K562 (cell line): ENCODE data around the gene PMIS2. TPM values are rescaled to one million over a fixed set of nuclear protein-coding genes. Genes with fewer than 3 reads are reported as not detected.
A peak's percentile ranks its signal among the peaks of the same experiment; 100 is the strongest.
"Not testable (repeated sequence)": the region's sequence is repeated elsewhere in the genome, so short reads cannot be mapped to it uniquely, and the experiment has no call there.

Experiments
- ATAC-seq: fragments of 200-7000 bp; cut with Tn5 transposase; 3 replicates; pipeline ENCODE4 v1.9.1; 2020; ENCODE audit warnings: moderate library complexity
- BruUV-seq: library from RNA; stranded (reverse); fragments of 400-500 nt; replicated peaks from 2 replicates; lab custom pipeline; 2021; lab: Mats Ljungman, UMichigan
- CTCF ChIA-PET: fragments of 300-600 bp; formaldehyde crosslinking; extraction: SDS; loops from one replicate; lab custom pipeline; 2021; ENCODE audit warnings: low intra/inter-chr PET ratio; lab: Yijun Ruan, JAX
- POLR2A ChIA-PET: fragments of 300-600, 350-650 bp; sonication (Branson Sonifier 250); formaldehyde crosslinking; extraction: SDS; loops from one replicate; lab custom pipeline; 2021; ENCODE audit warnings: antibody characterized with exemption, inconsistent platforms; lab: Yijun Ruan, JAX
- DNase-seq, 4 experiments: peaks; one replicate each; pipeline versions ENCODE4 v3.0.0 to v3.0.0-alpha.2; 2011 to 2018; ENCODE audit warnings: low spot score in 3 of 4, mixed read lengths in 3 of 4; ENCODE audit errors: extremely low read depth in 1 of 4
- FAIRE-seq: peaks from 2 replicates; lab custom pipeline; 2011; peaks lifted over from hg19 to GRCh38; lab: Jason Lieb, UNC
- H2AFZ ChIP-seq: 2 replicates; pipeline ENCODE4 v1.6.0; 2011; ENCODE audit warnings: low read depth, low read length, control low read depth, inconsistent platforms
- H3K27ac ChIP-seq: fragments of 200-600 bp; 3 replicates; pipeline ENCODE4 v1.8.0; 2011; ENCODE audit warnings: low read depth, mild to moderate bottlenecking, control low read depth, inconsistent platforms, low read length, moderate library complexity, mixed read lengths; ENCODE audit errors: extremely low read depth
- H3K27me3 ChIP-seq, 2 experiments: fragments of 300-600 bp in 1 of 2; 2 replicates in 1 of 2; 3 replicates in 1 of 2; pipeline versions ENCODE4 v1.6.0 to v1.8.0; 2011; ENCODE audit warnings: inconsistent platforms in 2 of 2, low read length in 2 of 2, mild to moderate bottlenecking in 1 of 2, mixed read lengths in 1 of 2, moderate library complexity in 1 of 2; ENCODE audit not compliant: control insufficient read depth in 2 of 2, insufficient read depth in 2 of 2
- H3K36me3 ChIP-seq: fragments of 300-600 bp; 3 replicates; pipeline ENCODE4 v1.8.0; 2011; ENCODE audit warnings: mild to moderate bottlenecking, low read length, inconsistent platforms; ENCODE audit not compliant: control insufficient read depth, insufficient read depth
- H3K4me1 ChIP-seq, 2 experiments: fragments of 200-600 bp in 1 of 2; replicated peaks in 1 of 2; 2 replicates in 1 of 2; 3 replicates in 1 of 2; pipeline versions ENCODE4 v1.5.1 to v1.8.0; 2011; ENCODE audit warnings: inconsistent platforms in 2 of 2, low read length in 2 of 2, mild to moderate bottlenecking in 1 of 2, mixed read lengths in 1 of 2, moderate library complexity in 1 of 2; ENCODE audit not compliant: control insufficient read depth in 2 of 2, insufficient read depth in 2 of 2
- H3K4me2 ChIP-seq: 2 replicates; pipeline ENCODE4 v1.6.1; 2011; ENCODE audit warnings: low read length, control low read depth, inconsistent platforms, mixed read lengths; ENCODE audit not compliant: insufficient read depth
- H3K4me3 ChIP-seq: fragments of 200-600 bp; sonication (generic), shearing (Covaris generic); 2 replicates; pipeline ENCODE4 v1.5.1; 2016; ENCODE audit warnings: control low read depth, inconsistent platforms
- H3K79me2 ChIP-seq: fragments of 200-600 bp; 3 replicates; pipeline ENCODE4 v1.8.0; 2011; ENCODE audit warnings: low read length, inconsistent platforms; ENCODE audit not compliant: control insufficient read depth, insufficient read depth
- H3K9ac ChIP-seq, 2 experiments: 2 replicates each; pipeline versions ENCODE4 v1.6.0 to v1.6.1; 2011; ENCODE audit warnings: low read depth in 2 of 2, low read length in 2 of 2, control low read depth in 1 of 2, inconsistent platforms in 1 of 2, mild to moderate bottlenecking in 1 of 2, mixed read lengths in 1 of 2; ENCODE audit not compliant: insufficient read depth in 1 of 2
- H3K9me1 ChIP-seq: one replicate; pipeline ENCODE4 v1.6.0; 2011; ENCODE audit warnings: inconsistent platforms, mild to moderate bottlenecking, low read length, moderate library complexity; ENCODE audit not compliant: control insufficient read depth, insufficient read depth
- H3K9me3 ChIP-seq: replicated peaks from 2 replicates; pipeline ENCODE4 v1.5.1; 2011; ENCODE audit warnings: low read depth, low read length, inconsistent platforms; ENCODE audit not compliant: control insufficient read depth, insufficient read depth
- H4K20me1 ChIP-seq: replicated peaks from 2 replicates; pipeline ENCODE4 v1.6.1; 2011; ENCODE audit warnings: low read length, inconsistent platforms, mixed read lengths; ENCODE audit not compliant: control insufficient read depth, insufficient read depth
- FOXP4 ChIP-seq: sonication (generic); formaldehyde crosslinking; IDR thresholded peaks from 2 replicates; pipeline ENCODE4 v1.8.0; 2022; ENCODE audit warnings: mild to moderate bottlenecking, missing genetic modification reagents, borderline replicate concordance
- HMG20B ChIP-seq: fragments of 250-450 bp; sonication (Bioruptor Pico); IDR thresholded peaks from 2 replicates; pipeline ENCODE4 v1.5.0; 2021; ENCODE audit warnings: mild to moderate bottlenecking
- MEIS2 ChIP-seq: fragments of 450-650 bp; IDR thresholded peaks from 2 replicates; pipeline ENCODE4 v1.6.1; 2014; ENCODE audit warnings: mild to moderate bottlenecking; ENCODE audit not compliant: partially characterized antibody
- WGBS: fragments of 100-300 bp; shearing (Covaris generic); methylation state at CpG from one replicate; pipeline ENCODE4 v1.1.6; 2016; ENCODE audit warnings: low coverage, mixed read lengths; ENCODE audit not compliant: insufficient coverage; ENCODE audit errors: missing lambda C conversion rate; 5-methylcytosine and 5-hydroxymethylcytosine counted together
- in situ Hi-C: fragments of 300-500 bp; cut with MboI; formaldehyde crosslinking; loops from 4 replicates; pipeline ENCODE4 v1.15.0; 2018; ENCODE audit warnings: inconsistent platforms, mixed read lengths
- intact Hi-C: fragments of 100-400 bp; cut with micrococcal nuclease; formaldehyde crosslinking; loops from 2 replicates; pipeline ENCODE4 v1.14.2; 2022
- polyA plus RNA-seq, 8 experiments: library from polyadenylated mRNA; depleted of rRNA in 4 of 8; stranded (reverse) in 5 of 8; unstranded in 3 of 8; fragments of >200 nt; fragmentation: Nextera tagmentation in 2 of 8; fragmentation: Illumina TruSeq in 1 of 8; extraction: Ambion mirVana in 2 of 8; extraction: Trizol in 1 of 8; gene quantifications; 2 replicates each; pipeline versions ENCODE4 v1.2.1 to v1.2.3, GENCODE V29; 2011 to 2014; ENCODE audit warnings: inconsistent platforms in 1 of 8, missing spikeins in 1 of 8
- total RNA-seq, 7 experiments: library from RNA; depleted of rRNA in 6 of 7; stranded (reverse); fragments of >200 nt in 6 of 7; fragmentation: Illumina TruSeq in 2 of 7; extraction: Trizol in 2 of 7; gene quantifications; 2 replicates each; pipeline versions ENCODE4 v1.2.1 to v1.2.3, GENCODE V29; 2011 to 2021; ENCODE audit warnings: low replicate concordance in 1 of 7

The PMIS2 gene
- total and polyA plus RNA-seq, 9 of the 15 experiments (the other 6 are each of a cell fraction or from before 2014, with no cell fraction given) = not detected

DNA sequence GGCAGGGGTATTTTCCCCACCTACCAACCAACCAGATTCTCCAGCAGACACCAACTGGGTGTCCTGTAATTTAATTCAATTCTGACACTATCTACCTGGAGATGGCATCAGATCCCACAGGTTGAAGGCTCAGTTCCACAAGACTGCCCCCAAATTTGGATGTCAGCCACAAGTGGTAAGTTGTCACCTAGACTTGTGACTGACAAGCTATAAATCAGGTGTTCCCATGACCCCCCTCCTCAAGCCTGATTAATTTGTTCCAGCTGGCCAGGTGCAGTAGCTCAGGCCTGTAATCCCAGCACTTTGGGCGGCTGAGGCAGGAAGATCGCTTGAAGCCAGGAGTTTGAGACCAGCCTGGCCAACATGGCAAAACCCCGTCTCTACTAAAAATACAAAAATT lies 16.0 kb downstream of the PMIS2 start:
- H3K27ac ChIP-seq = no peak overlapping the region
- ChIA-PET POLR2A (interaction anchor here (1.7 kb wide), 1 partner anchor 11 kb away, joined by 4 read pairs; the partner anchor contains the start of gene HAUS5), CTCF (no interaction called here)
- H3K27me3 ChIP-seq = peaks cover 12 to 28% of the 10 kb centered on the region in 2 experiments
- ATAC-seq (no peak), DNase-seq (no peak), FAIRE-seq (no peak)
- H3K9me3 ChIP-seq = no peaks in the 10 kb centered on the region; the same call in 1 of the 2 replicates
- 7% methylated on average over 3 of the region's 3 CpGs for WGBS
- no peak overlapping the region for H3K4me3 ChIP-seq
- no peaks in the 10 kb centered on the region for H3K79me2 ChIP-seq
- no peak overlapping the region for H3K9ac ChIP-seq
- H4K20me1 ChIP-seq = no peaks in the 10 kb centered on the region
- no TSS peak for BruUV-seq
- in situ Hi-C loops (no loop called here), intact Hi-C loops (no loop called here)
- no peak overlapping the region for H3K4me2 ChIP-seq
- TF ChIP-seq MEIS2 (peak; percentile 14), FOXP4 (CRISPR knock-in tag) (no peak), HMG20B (no peak)
- no peaks in the 10 kb centered on the region for H3K36me3 ChIP-seq
- H2AFZ ChIP-seq = no peak overlapping the region
- H3K4me1 ChIP-seq = no peaks in the 10 kb centered on the region; a peak in 1 of 5 replicates
- H3K9me1 ChIP-seq = no peaks in the 10 kb centered on the region

DNA sequence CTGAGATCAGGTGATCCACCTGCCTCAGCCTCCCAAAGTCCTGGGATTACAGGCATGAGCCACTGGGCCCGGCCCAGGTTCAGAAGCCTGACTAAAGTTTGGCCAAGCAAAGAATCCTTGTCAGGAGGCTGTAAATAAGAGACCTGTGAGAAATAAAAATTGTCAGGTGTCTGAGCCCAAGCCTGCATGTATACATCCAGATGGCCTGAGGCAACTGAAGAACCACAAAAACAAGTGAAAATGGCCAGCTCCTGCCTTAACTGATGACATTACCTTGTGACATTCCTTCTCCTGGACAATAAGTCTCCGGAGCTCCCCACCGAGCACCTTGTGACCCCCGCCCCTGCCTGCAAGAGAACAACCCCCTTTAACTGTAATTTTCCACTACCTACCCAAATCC lies 18.5 kb downstream of the PMIS2 start:
- H3K79me2 ChIP-seq, H4K20me1 ChIP-seq, H3K27ac ChIP-seq, DNase-seq, BruUV-seq, FAIRE-seq, H3K4me1 ChIP-seq, H3K9ac ChIP-seq, H3K4me2 ChIP-seq, H3K9me1 ChIP-seq, ATAC-seq, H3K36me3 ChIP-seq, H3K4me3 ChIP-seq, in situ Hi-C loops, CTCF ChIA-PET, intact Hi-C loops, H3K9me3 ChIP-seq: not testable (repeated sequence)
- Histone ChIP-seq H2AFZ (peak overlapping the region; percentile 56; the same call in 1 of the 2 replicates), H3K27me3 (peaks cover 12 to 22% of the 10 kb centered on the region in 2 experiments)
- POLR2A ChIA-PET = interaction anchor here (0.6 kb wide), 1 partner anchor 32 kb away, joined by 3 read pairs; no protein-coding TSS in a partner anchor
- WGBS = 25% methylated on average over 4 of the region's 4 CpGs
